Measurements from ENCODE around the gene ZNF438. TPM values are rescaled to one million over a fixed set of nuclear protein-coding genes. Genes with fewer than 3 reads are reported as not detected.

The ZNF438 gene
- total and polyA plus RNA-seq, 8 donors: 9.6 to 20.1 (median 10.7) TPM

DNA sequence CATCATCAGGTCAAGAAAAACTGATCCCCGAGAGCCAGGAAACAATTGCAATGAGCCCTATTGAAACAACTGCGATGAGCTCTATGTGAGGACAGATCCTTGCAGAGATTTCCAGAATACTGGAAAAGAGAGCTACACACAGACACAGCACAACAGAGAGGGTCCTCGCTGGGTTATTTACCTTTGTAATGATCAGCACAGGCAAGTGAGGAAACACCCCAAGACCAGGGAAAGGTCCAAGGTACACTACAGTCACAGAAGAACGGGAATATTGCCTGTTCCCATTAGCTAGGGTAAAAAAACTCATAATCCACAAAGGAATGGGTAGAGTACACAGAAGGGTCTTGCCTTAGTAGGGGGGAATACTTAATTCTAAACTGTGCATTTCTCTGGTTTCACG is 152.7 kb downstream of the ZNF438 start:
- DNase-seq (no peak), ATAC-seq (no peak)
- H3K4me1 ChIP-seq: peaks cover 0 to 6% of the 10 kb centered on the region in 2 donors
- TF ChIP-seq, protein P1, sequence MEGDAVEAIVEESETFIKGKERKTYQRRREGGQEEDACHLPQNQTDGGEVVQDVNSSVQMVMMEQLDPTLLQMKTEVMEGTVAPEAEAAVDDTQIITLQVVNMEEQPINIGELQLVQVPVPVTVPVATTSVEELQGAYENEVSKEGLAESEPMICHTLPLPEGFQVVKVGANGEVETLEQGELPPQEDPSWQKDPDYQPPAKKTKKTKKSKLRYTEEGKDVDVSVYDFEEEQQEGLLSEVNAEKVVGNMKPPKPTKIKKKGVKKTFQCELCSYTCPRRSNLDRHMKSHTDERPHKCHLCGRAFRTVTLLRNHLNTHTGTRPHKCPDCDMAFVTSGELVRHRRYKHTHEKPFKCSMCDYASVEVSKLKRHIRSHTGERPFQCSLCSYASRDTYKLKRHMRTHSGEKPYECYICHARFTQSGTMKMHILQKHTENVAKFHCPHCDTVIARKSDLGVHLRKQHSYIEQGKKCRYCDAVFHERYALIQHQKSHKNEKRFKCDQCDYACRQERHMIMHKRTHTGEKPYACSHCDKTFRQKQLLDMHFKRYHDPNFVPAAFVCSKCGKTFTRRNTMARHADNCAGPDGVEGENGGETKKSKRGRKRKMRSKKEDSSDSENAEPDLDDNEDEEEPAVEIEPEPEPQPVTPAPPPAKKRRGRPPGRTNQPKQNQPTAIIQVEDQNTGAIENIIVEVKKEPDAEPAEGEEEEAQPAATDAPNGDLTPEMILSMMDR (IDR thresholded peaks at IDR 0.05): no peak
- H3K36me3 ChIP-seq: peaks cover 0 to 20% of the 10 kb centered on the region in 2 donors
- no peaks in the 10 kb centered on the region for H3K27me3 ChIP-seq
- intact Hi-C loops (cut with DNase I): no loop called here
- no peak overlapping the region for H3K4me3 ChIP-seq
- no peak overlapping the region for H3K27ac ChIP-seq
- H3K9me3 ChIP-seq: no peaks in the 10 kb centered on the region

DNA sequence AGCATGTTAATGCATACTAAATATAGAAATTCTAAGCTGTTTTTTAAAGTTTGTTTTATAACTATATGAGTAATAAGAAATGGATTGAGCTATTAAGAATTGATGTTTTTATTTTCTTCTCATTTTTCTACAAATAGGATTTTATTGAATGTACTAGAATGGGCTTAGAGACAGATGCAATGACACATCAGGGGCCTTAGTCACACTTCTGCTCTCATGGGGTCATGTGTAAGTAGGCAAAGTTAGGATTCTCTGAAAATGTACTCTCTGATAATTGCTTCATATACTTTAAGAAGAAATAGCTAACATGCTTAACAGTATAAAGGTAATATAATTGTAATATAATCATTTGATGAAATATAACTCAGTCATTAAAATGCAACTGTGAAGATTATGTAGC is 154.6 kb downstream of the ZNF438 start:
- intact Hi-C loops (cut with DNase I): no loop called here
- Histone ChIP-seq H3K27me3 (no peaks in the 10 kb centered on the region), H3K9me3 (no peaks in the 10 kb centered on the region), H3K4me1 (no peaks in the 10 kb centered on the region), H3K4me3 (no peak overlapping the region), H3K27ac (no peak overlapping the region), H3K36me3 (peaks cover 0 to 20% of the 10 kb centered on the region in 2 donors)
- no peak for DNase-seq
- ATAC-seq: no peak
- TF ChIP-seq, protein P1 (IDR thresholded peaks at IDR 0.05): no peak

DNA sequence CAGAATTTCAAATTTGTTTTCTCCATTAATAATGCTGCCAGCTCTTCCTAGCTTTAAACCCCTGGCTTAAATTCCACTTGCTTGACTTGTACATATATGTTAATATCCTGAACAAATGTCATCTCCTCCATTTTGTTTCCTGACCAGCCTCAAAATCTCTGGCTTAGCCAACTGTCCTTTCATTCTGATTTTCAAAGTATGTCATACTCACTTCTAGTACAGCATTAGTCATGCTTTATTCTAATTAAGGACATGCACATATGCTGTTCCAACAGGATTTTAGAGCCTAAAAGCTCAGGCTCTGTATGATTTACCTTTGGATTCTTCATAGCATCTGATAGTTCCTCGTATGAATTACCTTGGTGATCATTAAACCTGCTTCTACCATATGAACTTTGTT is 158.3 kb downstream of the ZNF438 start:
- DNase-seq: no peak
- ATAC-seq: no peak
- intact Hi-C loops (cut with DNase I): no loop called here

DNA sequence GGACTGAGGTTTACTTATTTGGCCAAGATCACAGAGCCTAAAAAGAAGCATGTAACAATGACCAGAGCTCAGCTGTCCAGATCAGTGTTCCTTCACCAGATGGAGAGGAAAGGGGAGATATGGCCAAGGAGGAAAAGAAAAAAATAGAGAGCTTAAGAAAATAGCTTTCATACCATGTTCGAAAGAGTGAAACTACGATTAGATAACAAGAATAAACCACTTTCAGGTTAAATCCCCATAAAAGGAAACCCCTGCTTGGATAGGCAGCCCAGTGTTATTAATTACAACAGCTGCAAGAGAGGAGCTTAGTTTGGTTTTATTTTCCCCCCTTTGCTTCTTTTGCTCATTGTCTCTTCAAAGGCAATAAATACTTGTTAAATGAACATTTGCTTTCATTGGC is 160.8 kb downstream of the ZNF438 start:
- H3K27ac ChIP-seq: no peak overlapping the region
- intact Hi-C loops (cut with DNase I): no loop called here
- no peak for ATAC-seq

More for the DNA sequence above, 158.3 kb downstream of the ZNF438 start:
- Histone ChIP-seq H3K4me3 (no peak overlapping the region), H3K9me3 (no peaks in the 10 kb centered on the region), H3K36me3 (peaks cover 0 to 32% of the 10 kb centered on the region in 2 donors), H3K27me3 (no peaks in the 10 kb centered on the region), H3K4me1 (no peaks in the 10 kb centered on the region), H3K27ac (no peak overlapping the region)
- TF ChIP-seq, protein P1 (IDR thresholded peaks at IDR 0.05): no peak

DNA sequence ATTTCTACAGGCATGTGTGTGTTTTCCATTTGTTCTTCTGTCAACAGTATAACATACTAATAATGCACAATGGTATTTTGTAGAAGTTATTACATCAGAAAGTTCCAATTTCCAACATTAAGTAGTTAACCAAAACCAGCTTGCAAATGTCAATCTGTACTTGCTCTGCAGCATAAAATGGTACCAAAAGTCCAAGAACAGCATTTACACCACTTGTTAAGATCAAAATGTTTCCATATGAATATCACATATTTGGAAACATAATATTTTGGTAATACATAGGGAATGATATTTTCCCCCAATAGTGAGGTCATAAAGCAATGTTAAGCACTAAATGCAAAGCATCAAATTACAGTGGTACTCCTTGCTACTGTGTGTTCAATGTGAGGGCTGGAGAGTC is 162.1 kb downstream of the ZNF438 start:
- DNase-seq: no peak
- TF ChIP-seq, protein P1 (IDR thresholded peaks at IDR 0.05): no peak
- Histone ChIP-seq H3K27me3 (no peaks in the 10 kb centered on the region), H3K36me3 (peaks cover 0 to 13% of the 10 kb centered on the region in 2 donors), H3K27ac (no peak overlapping the region), H3K9me3 (no peaks in the 10 kb centered on the region), H3K4me1 (peaks cover 0 to 4% of the 10 kb centered on the region in 2 donors), H3K4me3 (no peak overlapping the region)
- intact Hi-C loops (cut with DNase I): no loop called here
- no peak for ATAC-seq

More for the DNA sequence above, 160.8 kb downstream of the ZNF438 start:
- DNase-seq: no peak
- H3K9me3 ChIP-seq: no peaks in the 10 kb centered on the region
- H3K4me1 ChIP-seq: no peaks in the 10 kb centered on the region
- peaks cover 0 to 25% of the 10 kb centered on the region in 2 donors for H3K36me3 ChIP-seq
- H3K27me3 ChIP-seq: no peaks in the 10 kb centered on the region
- H3K4me3 ChIP-seq: no peak overlapping the region
- TF ChIP-seq, protein P1 (IDR thresholded peaks at IDR 0.05): no peak

Data from left lung (tissue), 10 donors.